Ovary (tissue), 9 donors: ENCODE results near the gene HAVCR2. TPM values are rescaled to one million over a fixed set of nuclear protein-coding genes. Genes with fewer than 3 reads are reported as not detected.

ENCODE experiments used
- DNase-seq, 5 donors: peaks; one replicate each; pipeline ENCODE4 v3.0.0-alpha.2; 2019 to 2020
- H3K27ac ChIP-seq, 2 donors: fragments of 200-600 bp; one replicate each; pipeline versions ENCODE4 v1.5.1 to v1.8.0; 2019 to 2022
- H3K27me3 ChIP-seq: fragments of 200-600 bp; one replicate; pipeline ENCODE4 v1.8.0; 2022
- H3K36me3 ChIP-seq: fragments of 200-600 bp; sonication (generic); one replicate; pipeline ENCODE4 v1.5.1; 2019
- H3K4me1 ChIP-seq: one replicate; pipeline ENCODE4 v1.8.1; 2013; ENCODE audit warnings: mild to moderate bottlenecking, moderate library complexity; ENCODE audit not compliant: insufficient read depth
- H3K4me3 ChIP-seq: fragments of 200-600 bp; sonication (generic); one replicate; pipeline ENCODE4 v1.5.1; 2017
- H3K9me3 ChIP-seq, 2 donors: fragments of 200-600 bp in 1 of 2; sonication (generic) in 1 of 2; one replicate each; pipeline versions ENCODE4 v1.5.1 to v1.8.1; 2013 to 2019; ENCODE audit warnings: mild to moderate bottlenecking in 1 of 2, moderate library complexity in 1 of 2
- CTCF ChIP-seq, 3 donors: fragments of 450-650 bp in 2 of 3; fragments of 200-600 bp in 1 of 3; IDR thresholded peaks; one replicate each; pipeline versions ENCODE4 v1.5.1 to v1.8.0; 2016 to 2022; ENCODE audit warnings: antibody characterized with exemption in 3 of 3, mild to moderate bottlenecking in 1 of 3
- EP300 ChIP-seq: sonication (generic); formaldehyde crosslinking; IDR thresholded peaks from one replicate; pipeline ENCODE4 v1.6.1; 2017; ENCODE audit warnings: antibody characterized with exemption
- POLR2A ChIP-seq: fragments of 450-650 bp; IDR thresholded peaks from one replicate; pipeline ENCODE4 v1.6.1; 2017; ENCODE audit warnings: antibody characterized with exemption, mild to moderate bottlenecking, moderate library complexity
- WGBS, 3 donors: extraction: QIAGEN DNeasy Blood & Tissue Kit in 1 of 3; methylation state at CpG; one replicate each; pipeline versions ENCODE4 v1.1.5 to v1.1.7; 2013 to 2017; 5-methylcytosine and 5-hydroxymethylcytosine counted together
- intact Hi-C, 4 donors: fragments of 100-400 bp; cut with DNase I; formaldehyde crosslinking; loops; one replicate each; pipeline versions ENCODE4 v1.11.0 to v1.15.1; 2022 to 2023
- polyA plus RNA-seq, 2 donors: library from polyadenylated mRNA; stranded (reverse); fragments of 200-250 nt in 1 of 2; fragments of 350-450 nt in 1 of 2; fragmentation: Illumina TruSeq in 1 of 2; extraction: RNeasy Lipid Tissue Mini Kit (QIAGEN cat#74804) in 1 of 2; gene quantifications; one replicate each; pipeline ENCODE4 v1.2.3, GENCODE V29; 2013 to 2014
- total RNA-seq, 7 donors: library from RNA; depleted of rRNA in 2 of 7; stranded (reverse); fragments of >200 nt in 2 of 7; fragmentation: NEBNext Ultra II Directional in 3 of 7; extraction: Animal tissue kit (Norgen Biotek cat#: 25700) in 3 of 7; gene quantifications; one replicate each; pipeline versions ENCODE4 v1.1.0 to v1.2.4, GENCODE V29; 2016 to 2023
- donor health status: DM: no; HTN: no; CAD: no; lungs with moderate emphysema.
- donor health status: DM: no; HTN: no; CAD: no.
- donor health status: Bipolar disorder and iron deficiency.
- donor health status: DM: yes; HTN: yes; CAD: no.
- donor health status: DM: no; HTN: no; CAD: no.
- donor health status: DM: yes; HTN: yes; CAD: no.

HAVCR2 gene
- total and polyA plus RNA-seq, 9 donors: 1.3 to 12.0 (median 2.9) TPM

- DNase-seq: peak; percentile 28 to 66 (median 51)
- TF ChIP-seq EP300 (no peak), CTCF (IDR thresholded peaks at IDR 0.05) (peak; percentile 34 to 58 (median 38))
- intact Hi-C loops: no loop called here
- H3K9me3 ChIP-seq: no peaks in the 10 kb centered on the region
- H3K27ac ChIP-seq: no peak overlapping the region
- H3K27me3 ChIP-seq: no peaks in the 10 kb centered on the region
- 64 to 76% (median 67%) methylated on average over 14 of the region's 14 CpGs for WGBS, 3 donors
- no peaks in the 10 kb centered on the region for H3K36me3 ChIP-seq
- H3K4me3 ChIP-seq: no peak overlapping the region
- no peaks in the 10 kb centered on the region for H3K4me1 ChIP-seq
These were observed 40.1 kb upstream of the HAVCR2 start for GRCh38 chr5:157148734-157149615.

- intact Hi-C loops: no loop called here
- Histone ChIP-seq H3K27ac (peak overlapping the region; percentile 4 to 80), H3K4me3 (peak overlapping the region; percentile 79), H3K27me3 (no peaks in the 10 kb centered on the region), H3K4me1 (no peaks in the 10 kb centered on the region), H3K9me3 (no peaks in the 10 kb centered on the region), H3K36me3 (no peaks in the 10 kb centered on the region)
- 11 to 25% (median 21%) methylated on average over 33 of the region's 33 CpGs for WGBS, 3 donors
- DNase-seq: peak; percentile 34 to 63 (median 52)
- TF ChIP-seq CTCF (IDR thresholded peaks at IDR 0.05) (peak in 1 of 3 donors; percentile 13), POLR2A (no peak)
These were observed 34.5 kb upstream of the HAVCR2 start for GRCh38 chr5:157143127-157143971.

DNA sequence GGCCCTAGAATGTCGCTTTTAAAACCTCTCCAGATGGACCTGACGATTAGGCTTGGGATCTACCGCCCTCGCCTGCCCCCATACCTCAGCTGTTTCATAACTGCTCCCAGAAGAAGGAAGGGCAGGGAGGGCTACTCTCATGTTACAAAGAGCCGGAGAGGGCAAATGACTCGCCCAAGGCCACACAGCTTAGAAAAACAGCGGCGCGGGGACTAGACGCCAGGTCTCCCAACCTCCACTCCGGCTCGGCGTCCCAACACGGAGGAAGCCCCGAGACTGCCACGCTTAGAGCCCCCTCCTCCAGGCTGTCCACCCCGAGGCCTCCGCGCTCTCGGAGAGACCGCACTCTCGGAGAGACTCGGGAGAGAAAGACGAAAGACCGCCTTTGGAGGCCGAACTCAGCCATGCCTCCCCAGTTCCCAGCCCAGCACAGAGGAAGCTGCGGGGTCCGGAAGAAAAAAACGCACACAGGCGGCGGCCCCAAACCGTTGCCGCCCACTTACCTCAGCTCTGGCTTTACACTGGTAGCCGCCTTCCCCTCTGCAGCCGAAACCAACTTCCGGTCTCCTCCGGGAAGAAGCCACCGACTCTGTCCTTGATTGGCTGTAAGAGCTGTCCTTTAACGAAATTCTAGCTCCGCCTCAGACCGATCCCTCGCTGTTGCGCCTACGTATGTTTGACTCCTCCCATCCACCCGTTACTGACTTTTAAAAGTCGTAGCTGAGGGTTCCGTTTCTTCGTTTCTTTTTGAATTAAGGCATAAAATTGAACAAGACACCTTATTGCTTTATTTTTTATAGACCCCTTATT is 33.7 kb upstream of the HAVCR2 start, which contains the start of gene MED7:
MED7 (minus strand) TSS at position 549 of the 810 bp plus-strand sequence. CDS start 3,434 bp downstream, outside the sequence.
- TF ChIP-seq EP300 (no peak), POLR2A (peak; percentile 86)
- DNase-seq: peak; percentile 89 to 94 (median 90)
- Histone ChIP-seq H3K4me1 (no peaks in the 10 kb centered on the region), H3K9me3 (no peaks in the 10 kb centered on the region), H3K36me3 (no peaks in the 10 kb centered on the region), H3K27me3 (no peaks in the 10 kb centered on the region), H3K4me3 (peak within 1 kb of the TSS; percentile 79), H3K27ac (peak within 1 kb of the TSS; percentile 58 to 80)
- intact Hi-C loops: no loop called here
- 1% methylated on average over 48 of the region's 48 CpGs for WGBS, 3 donors

DNA sequence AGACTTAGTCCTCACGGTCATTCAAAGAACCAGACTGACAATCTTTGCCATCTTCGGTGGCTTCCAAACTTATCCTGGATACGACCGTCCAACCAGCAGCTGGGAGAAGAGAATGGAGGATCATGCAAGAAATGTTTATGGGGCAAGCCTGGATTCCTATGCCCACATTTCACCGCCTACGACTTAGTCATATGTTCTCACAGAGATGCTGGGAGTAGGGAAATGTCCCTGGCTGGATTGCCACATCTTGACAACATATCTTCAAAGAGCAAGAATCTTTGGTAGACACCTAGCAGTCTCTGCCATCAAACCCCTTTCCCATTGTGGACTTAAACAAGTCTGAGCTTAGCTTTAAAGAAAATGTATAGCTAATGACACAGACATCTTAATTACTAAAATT is 28.8 kb upstream of the HAVCR2 start:
- DNase-seq: no peak
- TF ChIP-seq CTCF (IDR thresholded peaks at IDR 0.05): no peak
- TF ChIP-seq EP300: no peak
- TF ChIP-seq POLR2A: no peak
- Histone ChIP-seq H3K36me3 (no peaks in the 10 kb centered on the region), H3K9me3 (no peaks in the 10 kb centered on the region), H3K27me3 (no peaks in the 10 kb centered on the region), H3K27ac (no peak overlapping the region), H3K4me3 (no peak overlapping the region), H3K4me1 (no peaks in the 10 kb centered on the region)
- intact Hi-C loops: no loop called here
- 96 to 100% (median 97%) methylated on average over 6 of the region's 6 CpGs for WGBS, 3 donors
